ENCODE results near the gene COBLL1.

DNA sequence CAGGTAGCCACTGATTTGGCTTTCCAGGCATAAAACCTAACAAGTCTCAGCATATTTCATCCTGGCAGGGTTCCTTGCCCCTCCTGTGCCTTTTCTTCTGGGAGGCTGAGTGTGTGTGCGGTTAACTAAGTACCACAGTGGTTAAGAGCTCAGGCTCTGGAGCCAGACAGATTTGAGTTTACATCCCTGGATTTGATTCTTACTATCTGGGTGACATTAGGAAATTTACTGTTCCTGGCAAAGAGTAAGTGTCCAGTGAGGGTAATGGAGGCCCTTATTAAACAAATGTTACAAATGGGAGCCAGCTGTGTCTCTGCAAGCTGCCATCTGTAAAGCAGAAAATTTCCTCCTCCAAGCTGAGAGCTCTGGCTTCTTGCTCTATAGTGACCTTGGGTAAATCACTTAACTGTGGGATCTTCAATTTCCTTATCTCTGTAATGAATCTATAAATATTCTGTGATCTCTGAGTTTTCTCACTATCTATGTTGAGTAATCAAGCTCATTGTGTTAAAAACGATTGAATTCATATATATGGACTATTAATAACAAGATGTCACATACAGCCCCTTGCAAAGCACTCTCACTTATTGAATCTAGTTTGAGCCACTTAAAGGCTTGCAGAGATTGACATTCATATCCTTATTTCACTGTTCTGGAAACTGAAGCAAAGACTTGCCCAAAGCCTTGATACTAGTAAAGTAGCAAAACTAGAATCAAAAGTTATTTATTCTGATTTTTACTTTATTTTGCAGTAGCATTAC lies 6.5 kb upstream of the COBLL1 start:
- TF ChIP-seq, protein P1, sequence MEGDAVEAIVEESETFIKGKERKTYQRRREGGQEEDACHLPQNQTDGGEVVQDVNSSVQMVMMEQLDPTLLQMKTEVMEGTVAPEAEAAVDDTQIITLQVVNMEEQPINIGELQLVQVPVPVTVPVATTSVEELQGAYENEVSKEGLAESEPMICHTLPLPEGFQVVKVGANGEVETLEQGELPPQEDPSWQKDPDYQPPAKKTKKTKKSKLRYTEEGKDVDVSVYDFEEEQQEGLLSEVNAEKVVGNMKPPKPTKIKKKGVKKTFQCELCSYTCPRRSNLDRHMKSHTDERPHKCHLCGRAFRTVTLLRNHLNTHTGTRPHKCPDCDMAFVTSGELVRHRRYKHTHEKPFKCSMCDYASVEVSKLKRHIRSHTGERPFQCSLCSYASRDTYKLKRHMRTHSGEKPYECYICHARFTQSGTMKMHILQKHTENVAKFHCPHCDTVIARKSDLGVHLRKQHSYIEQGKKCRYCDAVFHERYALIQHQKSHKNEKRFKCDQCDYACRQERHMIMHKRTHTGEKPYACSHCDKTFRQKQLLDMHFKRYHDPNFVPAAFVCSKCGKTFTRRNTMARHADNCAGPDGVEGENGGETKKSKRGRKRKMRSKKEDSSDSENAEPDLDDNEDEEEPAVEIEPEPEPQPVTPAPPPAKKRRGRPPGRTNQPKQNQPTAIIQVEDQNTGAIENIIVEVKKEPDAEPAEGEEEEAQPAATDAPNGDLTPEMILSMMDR (IDR thresholded peaks at IDR 0.05) = no peak
- TF ChIP-seq POLR2AphosphoS5 (IDR thresholded peaks at IDR 0.05) = peak; percentile 56
- no peak for TF ChIP-seq POLR2A (IDR thresholded peaks at IDR 0.05)
